ENCODE results near the gene SSC5D.

SSC5D gene

GRCh38 chr19:55449469-55449868, 38.8 kb upstream of the SSC5D start:
- no peak for TF ChIP-seq GATA1 (IDR thresholded peaks at IDR 0.05; ENCODE audit: low read depth, low read length)
- peak; percentile 5 for TF ChIP-seq POLR2A (IDR thresholded peaks at IDR 0.05; ENCODE audit: low read length)
- DNase-seq, result no peak

- TF ChIP-seq GATA1 (IDR thresholded peaks at IDR 0.05; ENCODE audit: low read depth, low read length), result no peak
- TF ChIP-seq POLR2A (IDR thresholded peaks at IDR 0.05; ENCODE audit: low read length), result no peak
- no peak for DNase-seq
These were observed 36.9 kb upstream of the SSC5D start for GRCh38 chr19:55451163-55451964.

GRCh38 chr19:55451965-55452748, 36.1 kb upstream of the SSC5D start:
- no peak for DNase-seq
- TF ChIP-seq POLR2A (IDR thresholded peaks at IDR 0.05; ENCODE audit: low read length) (no peak), GATA1 (IDR thresholded peaks at IDR 0.05; ENCODE audit: low read depth, low read length) (no peak)

GRCh38 chr19:55452749-55453346, 35.4 kb upstream of the SSC5D start:
- peak; percentile 85 to 88 for DNase-seq
- TF ChIP-seq POLR2A (IDR thresholded peaks at IDR 0.05; ENCODE audit: low read length), result no peak
- TF ChIP-seq GATA1 (IDR thresholded peaks at IDR 0.05; ENCODE audit: low read depth, low read length), result no peak

- TF ChIP-seq GATA1 (IDR thresholded peaks at IDR 0.05; ENCODE audit: low read depth, low read length), result no peak
- TF ChIP-seq POLR2A (IDR thresholded peaks at IDR 0.05; ENCODE audit: low read length), result no peak
These were observed 34.5 kb upstream of the SSC5D start for GRCh38 chr19:55453511-55454260.

GRCh38 chr19:55454787-55455243, 33.4 kb upstream of the SSC5D start:
- peak; percentile 71 to 83 for DNase-seq

More at GRCh38 chr19:55453511-55454260, 34.5 kb upstream of the SSC5D start:
- peak in 1 of 2 experiments; percentile 51 for DNase-seq

GRCh38 chr19:55455576-55456235, 32.5 kb upstream of the SSC5D start:
- no peak for TF ChIP-seq GATA1 (IDR thresholded peaks at IDR 0.05; ENCODE audit: low read depth, low read length)
- no peak for DNase-seq

More at GRCh38 chr19:55454787-55455243, 33.4 kb upstream of the SSC5D start:
- TF ChIP-seq POLR2A (IDR thresholded peaks at IDR 0.05; ENCODE audit: low read length), result no peak
- TF ChIP-seq GATA1 (IDR thresholded peaks at IDR 0.05; ENCODE audit: low read depth, low read length), result no peak

- TF ChIP-seq POLR2A (IDR thresholded peaks at IDR 0.05; ENCODE audit: low read length), result no peak
- no peak for TF ChIP-seq GATA1 (IDR thresholded peaks at IDR 0.05; ENCODE audit: low read depth, low read length)
- no peak for DNase-seq
These were observed 31.9 kb upstream of the SSC5D start for GRCh38 chr19:55456347-55456746.

GRCh38 chr19:55457683-55458457, 30.4 kb upstream of the SSC5D start:
- TF ChIP-seq GATA1 (IDR thresholded peaks at IDR 0.05; ENCODE audit: low read depth, low read length) (no peak), POLR2A (IDR thresholded peaks at IDR 0.05; ENCODE audit: low read length) (no peak)
- DNase-seq, result no peak

- TF ChIP-seq GATA1 (IDR thresholded peaks at IDR 0.05; ENCODE audit: low read depth, low read length), result no peak
- TF ChIP-seq POLR2A (IDR thresholded peaks at IDR 0.05; ENCODE audit: low read length), result no peak
- no peak for DNase-seq
These were observed 28.7 kb upstream of the SSC5D start for GRCh38 chr19:55459551-55459949.

GRCh38 chr19:55459950-55460657, 28.1 kb upstream of the SSC5D start:
- no peak for TF ChIP-seq POLR2A (IDR thresholded peaks at IDR 0.05; ENCODE audit: low read length)
- TF ChIP-seq GATA1 (IDR thresholded peaks at IDR 0.05; ENCODE audit: low read depth, low read length), result no peak
- peak; percentile 44 to 58 for DNase-seq

Measured in erythroblast (primary cell).